Stomach (tissue), 4 donors: Measurements from ENCODE around the gene DTNBP1.

Source experiments
- CTCF ChIP-seq, 7 experiments: fragments of 450-650 bp in 4 of 7; fragments of 200-600 bp in 3 of 7; sonication (generic) in 3 of 7; IDR thresholded peaks; one replicate each; pipeline ENCODE4 v1.5.1; 2016 to 2019; ENCODE audit warnings: antibody characterized with exemption in 7 of 7, control low read depth in 2 of 7, mild to moderate bottlenecking in 1 of 7
- EP300 ChIP-seq: sonication (generic); formaldehyde crosslinking; IDR thresholded peaks from one replicate; pipeline ENCODE4 v1.6.1; 2017; ENCODE audit warnings: antibody characterized with exemption
- POLR2A ChIP-seq, 4 donors: fragments of 450-650 bp; IDR thresholded peaks; one replicate each; pipeline ENCODE4 v1.6.1; 2016; ENCODE audit warnings: antibody characterized with exemption in 4 of 4, control low read depth in 2 of 4, mild to moderate bottlenecking in 1 of 4, moderate library complexity in 1 of 4
- POLR2AphosphoS5 ChIP-seq, 3 donors: sonication (generic); formaldehyde crosslinking; IDR thresholded peaks; one replicate each; pipeline ENCODE4 v1.6.1; 2016; ENCODE audit warnings: antibody characterized with exemption in 3 of 3

DNA sequence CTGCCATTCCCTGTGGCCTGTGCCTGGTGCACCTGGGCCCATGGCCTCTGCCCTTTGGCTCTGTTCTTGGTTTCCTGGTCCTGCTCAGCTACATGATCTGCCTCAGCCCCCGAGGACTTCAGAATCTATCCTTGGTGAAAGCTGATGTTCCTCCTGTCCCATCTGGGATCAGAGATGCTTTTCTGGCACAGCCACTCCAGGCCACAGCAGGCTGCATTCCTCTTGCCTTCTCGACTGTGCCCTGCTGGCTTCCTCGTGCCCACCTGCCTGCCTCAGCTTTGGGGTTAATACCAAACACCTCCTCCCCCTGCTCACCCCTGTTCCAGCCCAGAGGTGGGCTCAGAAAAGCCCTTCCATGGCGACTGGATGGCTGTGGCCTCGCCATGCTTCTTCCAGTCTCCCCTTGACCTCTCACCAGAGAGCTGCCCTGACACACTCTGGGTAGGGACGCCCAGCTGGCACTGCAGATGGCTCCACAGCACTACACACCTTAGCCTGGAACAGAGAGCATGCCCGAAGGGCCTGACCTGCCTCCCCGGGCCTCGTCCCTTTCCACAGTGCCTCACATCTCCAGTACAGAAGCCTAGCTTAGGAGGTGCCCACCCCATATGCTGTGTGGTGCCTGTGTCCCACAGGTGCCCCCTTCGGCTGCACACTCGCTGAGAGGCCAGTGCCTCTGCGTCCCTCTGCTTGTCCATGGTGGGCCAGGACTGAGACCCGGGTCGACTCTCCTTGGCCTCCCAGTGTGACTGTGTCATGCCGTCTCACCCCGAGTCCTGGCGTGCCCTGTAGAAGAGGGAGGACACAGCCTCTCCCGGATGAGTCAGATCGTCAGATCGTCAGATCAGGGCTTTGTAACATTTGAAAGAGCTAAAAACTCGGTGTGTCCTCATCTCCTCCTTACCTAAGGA, 148.8 kb downstream of the DTNBP1 start:
- TF ChIP-seq CTCF (IDR thresholded peaks at IDR 0.05), result no peak
- no peak for TF ChIP-seq EP300
- TF ChIP-seq POLR2A (IDR thresholded peaks at IDR 0.05), result no peak
- no peak for TF ChIP-seq POLR2AphosphoS5 (IDR thresholded peaks at IDR 0.05)
